KBM-7 (cell line): ENCODE results near the gene MRPL38.
A peak's percentile ranks its signal among the peaks of the same experiment; 100 is the strongest.
"Not testable (repeated sequence)": the region's sequence is repeated elsewhere in the genome, so short reads cannot be mapped to it uniquely, and the experiment has no call there.

Experiments
- DNase-seq: peaks from one replicate; pipeline ENCODE4 v3.0.0-alpha.2; 2015
- in situ Hi-C: fragments of 300-500 bp; cut with MboI; formaldehyde crosslinking; loops from 2 replicates; pipeline ENCODE4 v1.14.3; 2020; ENCODE audit warnings: low sequenced_read_pairs, low pct_unique_long_range_greater_than_20kb, mixed read lengths

MRPL38 gene

GRCh38 chr17:75864887-75865286 is 39.8 kb downstream of the MRPL38 start:
- DNase-seq, in situ Hi-C loops: not testable (repeated sequence)

- in situ Hi-C loops, result no loop called here
- peak; percentile 90 for DNase-seq
These were observed 40.2 kb downstream of the MRPL38 start for GRCh38 chr17:75864448-75864871.

- DNase-seq, result no peak
- in situ Hi-C loops, result no loop called here
These were observed 42.8 kb downstream of the MRPL38 start for GRCh38 chr17:75861927-75862317.

GRCh38 chr17:75859358-75859757 is 45.3 kb downstream of the MRPL38 start:
- in situ Hi-C loops, DNase-seq: not testable (repeated sequence)

- peak; percentile 66 for DNase-seq
- in situ Hi-C loops, result no loop called here
These were observed 48.5 kb downstream of the MRPL38 start for GRCh38 chr17:75856062-75856756.

- in situ Hi-C loops, result no loop called here
- DNase-seq, result peak; percentile 100
These were observed 49.2 kb downstream of the MRPL38 start, which contains the start of gene WBP2 for GRCh38 chr17:75855310-75856061. WBP2 (minus strand) TSS chr17:75855335; CDS start chr17:75855297, 38 bp downstream.

GRCh38 chr17:75854881-75855309 is 49.8 kb downstream of the MRPL38 start:
- in situ Hi-C loops, result no loop called here
- DNase-seq, result no peak

- in situ Hi-C loops, result no loop called here
- no peak for DNase-seq
These were observed 50.5 kb downstream of the MRPL38 start for GRCh38 chr17:75854101-75854748.

GRCh38 chr17:75853433-75853832 is 51.3 kb downstream of the MRPL38 start:
- no peak for DNase-seq
- in situ Hi-C loops, result no loop called here

- DNase-seq, in situ Hi-C loops: not testable (repeated sequence)
These were observed 53.0 kb downstream of the MRPL38 start for GRCh38 chr17:75851693-75851991.

GRCh38 chr17:75850928-75851692 is 53.6 kb downstream of the MRPL38 start:
- in situ Hi-C loops, result no loop called here
- no peak for DNase-seq

- in situ Hi-C loops, result no loop called here
- no peak for DNase-seq
These were observed 55.0 kb downstream of the MRPL38 start for GRCh38 chr17:75849724-75850123.

GRCh38 chr17:75849279-75849646 is 55.4 kb downstream of the MRPL38 start:
- DNase-seq, result no peak
- in situ Hi-C loops, result no loop called here
